T-cell (primary cell): ENCODE measurements around the gene PRKX. TPM values are rescaled to one million over a fixed set of nuclear protein-coding genes. Genes with fewer than 3 reads are reported as not detected.

Experiments used
- ATAC-seq, 4 experiments: fragments of 200-7000 bp in 3 of 4; fragments of 150-1000 bp in 1 of 4; cut with Tn5 transposase; replicated peaks in 1 of 4; 1 replicate in 3 of 4; 2 replicates in 1 of 4; pipeline ENCODE4 v1.10.0; 2021; ENCODE audit warnings: moderate library complexity in 3 of 4, mild to moderate bottlenecking in 2 of 4, moderate number of reproducible peaks in 1 of 4
- CTCF ChIA-PET, 2 donors: fragments of 300-600 bp; sonication (Branson Sonifier 250); formaldehyde crosslinking; loops; one replicate each; lab custom pipeline; 2022; ENCODE audit warnings: antibody characterized with exemption in 2 of 2; lab: Charles Lee
- POLR2A ChIA-PET, 2 donors: fragments of 300-600 bp; sonication (Branson Sonifier 250); formaldehyde crosslinking; loops; one replicate each; lab custom pipeline; 2022; ENCODE audit warnings: antibody characterized with exemption in 2 of 2; lab: Charles Lee
- DNase-seq, 35 experiments: peaks; one replicate each; pipeline versions ENCODE4 v3.0.0 to v3.0.0-alpha.2; 2013 to 2023
- H3K27ac ChIP-seq: one replicate; pipeline ENCODE4 v1.5.1; 2013; ENCODE audit warnings: low read length
- H3K27me3 ChIP-seq, 2 experiments: replicated peaks in 1 of 2; 1 replicate in 1 of 2; 2 replicates in 1 of 2; pipeline versions ENCODE4 v1.6.1 to v1.7.0; 2013; ENCODE audit warnings: low read length in 1 of 2, mixed read lengths in 1 of 2; ENCODE audit not compliant: control insufficient read depth in 2 of 2, insufficient read depth in 2 of 2; ENCODE audit errors: extremely low read depth in 1 of 2
- H3K36me3 ChIP-seq, 2 donors: 1 replicate in 1 of 2; 2 replicates in 1 of 2; pipeline versions ENCODE4 v1.6.1 to v1.7.0; 2013; ENCODE audit warnings: low read length in 1 of 2; ENCODE audit not compliant: control insufficient read depth in 2 of 2, insufficient read depth in 1 of 2; ENCODE audit errors: extremely low read depth in 1 of 2
- H3K4me1 ChIP-seq, 2 experiments: 1 replicate in 1 of 2; 2 replicates in 1 of 2; pipeline versions ENCODE4 v1.6.1 to v1.7.0; 2013; ENCODE audit warnings: low read length in 2 of 2, mixed read lengths in 1 of 2; ENCODE audit not compliant: insufficient read depth in 2 of 2, control insufficient read depth in 1 of 2; ENCODE audit errors: extremely low read depth in 1 of 2
- H3K4me3 ChIP-seq, 2 donors: 1 replicate in 1 of 2; 2 replicates in 1 of 2; pipeline versions ENCODE4 v1.5.1 to v1.7.0; 2013; ENCODE audit warnings: mild to moderate bottlenecking in 2 of 2, low read length in 1 of 2, moderate library complexity in 1 of 2; ENCODE audit not compliant: control insufficient read depth in 1 of 2; ENCODE audit errors: extremely low read depth in 1 of 2
- H3K9me3 ChIP-seq: 2 replicates; pipeline ENCODE4 v1.7.0; 2013
- H3K27ac Mint-ChIP-seq, 2 donors: one replicate each; pipeline ENCODE4 v1.8.0; 2020 to 2021; ENCODE audit warnings: mild to moderate bottlenecking in 2 of 2, mixed read lengths in 2 of 2
- H3K27me3 Mint-ChIP-seq, 2 donors: one replicate each; pipeline ENCODE4 v1.8.0; 2021 to 2022; ENCODE audit warnings: mixed read lengths in 2 of 2
- H3K36me3 Mint-ChIP-seq: one replicate; pipeline ENCODE4 v1.8.0; 2021; ENCODE audit warnings: mixed read lengths
- H3K4me1 Mint-ChIP-seq, 3 donors: one replicate each; pipeline ENCODE4 v1.8.0; 2020 to 2022; ENCODE audit warnings: mixed read lengths in 3 of 3, mild to moderate bottlenecking in 1 of 3
- H3K4me3 Mint-ChIP-seq, 3 donors: one replicate each; pipeline ENCODE4 v1.8.0; 2020 to 2022; ENCODE audit warnings: mild to moderate bottlenecking in 3 of 3, mixed read lengths in 3 of 3, moderate library complexity in 3 of 3
- H3K9me3 Mint-ChIP-seq, 3 donors: one replicate each; pipeline ENCODE4 v1.8.0; 2020 to 2022; ENCODE audit warnings: mixed read lengths in 3 of 3
- WGBS: methylation state at CpG from one replicate; pipeline ENCODE4 v1.1.5; 2013; ENCODE audit warnings: missing lambda C conversion rate; ENCODE audit not compliant: insufficient coverage; 5-methylcytosine and 5-hydroxymethylcytosine counted together
- total RNA-seq, 35 experiments: library from RNA in 6 of 35; stranded (reverse) in 6 of 35; fragments of 120-200 nt in 1 of 35; gene quantifications; one replicate each; pipeline versions ENCODE4 v1.2.1 to v1.2.4 and lab custom pipeline; 2013 to 2026

PRKX gene
- total RNA-seq, 5 donors from 2014 or later (not counting 1 experiment from before 2014, with no cell fraction given), result 55.9 to 83.2 (median 63.2) TPM

GRCh38 chrX:3592184-3592583 is 121.3 kb downstream of the PRKX start:
- Mint-ChIP-seq H3K4me3 (no peak overlapping the region), H3K27me3 (no peaks in the 10 kb centered on the region), H3K27ac (no peak overlapping the region), H3K9me3 (peaks cover 0 to 2% (median 0%) of the 10 kb centered on the region in 3 donors), H3K4me1 (peaks cover 5 to 7% (median 6%) of the 10 kb centered on the region in 3 donors), H3K36me3 (peaks cover 19% of the 10 kb centered on the region)
- no CpG with 5 or more reads among the region's 12 CpGs for WGBS
- no peaks in the 10 kb centered on the region for H3K36me3 ChIP-seq
- H3K27me3 ChIP-seq, result no peaks in the 10 kb centered on the region
- ChIA-PET POLR2A (no interaction called here), CTCF (no interaction called here)
- H3K4me3 ChIP-seq, result no peak overlapping the region
- H3K27ac ChIP-seq, result no peak overlapping the region
- ATAC-seq (no peak), DNase-seq (no peak)
- no peaks in the 10 kb centered on the region for H3K4me1 ChIP-seq
- H3K9me3 ChIP-seq, result no peaks in the 10 kb centered on the region

- no peak overlapping the region for H3K4me3 ChIP-seq
- Mint-ChIP-seq H3K9me3 (peaks cover 0 to 2% (median 0%) of the 10 kb centered on the region in 3 donors), H3K4me1 (peaks cover 12 to 13% (median 12%) of the 10 kb centered on the region in 3 donors), H3K4me3 (no peak overlapping the region), H3K27me3 (no peaks in the 10 kb centered on the region), H3K36me3 (peaks cover 6% of the 10 kb centered on the region), H3K27ac (no peak overlapping the region)
- WGBS, result 61% methylated on average over 3 of the region's 8 CpGs
- DNase-seq (no peak), ATAC-seq (no peak)
- POLR2A ChIA-PET, result interaction anchor here in 1 of 2 donors (0.6 kb wide), 1 partner anchor 159 kb away, joined by 3 read pairs; no protein-coding TSS in a partner anchor
- H3K4me1 ChIP-seq, result no peaks in the 10 kb centered on the region
- H3K9me3 ChIP-seq, result no peaks in the 10 kb centered on the region
- H3K36me3 ChIP-seq, result no peaks in the 10 kb centered on the region
- H3K27me3 ChIP-seq, result no peaks in the 10 kb centered on the region
- H3K27ac ChIP-seq, result no peak overlapping the region
- CTCF ChIA-PET, result no interaction called here
Observed at GRCh38 chrX:3589474-3589873, 124.0 kb downstream of the PRKX start.

GRCh38 chrX:3585719-3586118 is 127.7 kb downstream of the PRKX start:
- H3K27ac ChIP-seq, result no peak overlapping the region
- ATAC-seq (no peak), DNase-seq (no peak)
- H3K27me3 ChIP-seq, result no peaks in the 10 kb centered on the region
- ChIA-PET CTCF (no interaction called here), POLR2A (no interaction called here)
- no CpG with 5 or more reads among the region's 3 CpGs for WGBS
- no peaks in the 10 kb centered on the region for H3K36me3 ChIP-seq
- no peak overlapping the region for H3K4me3 ChIP-seq
- Mint-ChIP-seq H3K36me3 (no peaks in the 10 kb centered on the region), H3K4me3 (no peak overlapping the region), H3K27ac (no peak overlapping the region), H3K27me3 (peaks cover 0 to 16% of the 10 kb centered on the region in 2 donors), H3K4me1 (peaks cover 24 to 25% (median 25%) of the 10 kb centered on the region in 3 donors), H3K9me3 (no peaks in the 10 kb centered on the region)
- H3K9me3 ChIP-seq, result no peaks in the 10 kb centered on the region
- H3K4me1 ChIP-seq, result peaks cover 0 to 3% of the 10 kb centered on the region in 2 experiments

- H3K27ac ChIP-seq, result no peak overlapping the region
- no peaks in the 10 kb centered on the region for H3K27me3 ChIP-seq
- DNase-seq (peak in 1 of 35 experiments; percentile 2), ATAC-seq (peak in 1 of 4 experiments; percentile 53)
- no peaks in the 10 kb centered on the region for H3K36me3 ChIP-seq
- Mint-ChIP-seq H3K36me3 (no peaks in the 10 kb centered on the region), H3K27me3 (peaks cover 0 to 16% of the 10 kb centered on the region in 2 donors), H3K27ac (no peak overlapping the region), H3K4me3 (peak overlapping the region in 1 of 3 donors; percentile 2), H3K9me3 (no peaks in the 10 kb centered on the region), H3K4me1 (peaks cover 24 to 25% (median 25%) of the 10 kb centered on the region in 3 donors)
- no peaks in the 10 kb centered on the region for H3K9me3 ChIP-seq
- H3K4me3 ChIP-seq, result no peak overlapping the region
- POLR2A ChIA-PET, result no interaction called here
- CTCF ChIA-PET, result no interaction called here
- H3K4me1 ChIP-seq, result peaks cover 0 to 3% of the 10 kb centered on the region in 2 experiments
- 0% methylated on average over 4 of the region's 10 CpGs for WGBS
Observed at GRCh38 chrX:3584415-3584996, 128.9 kb downstream of the PRKX start.

- Mint-ChIP-seq H3K27me3 (peaks cover 0 to 16% of the 10 kb centered on the region in 2 donors), H3K9me3 (no peaks in the 10 kb centered on the region), H3K36me3 (no peaks in the 10 kb centered on the region), H3K27ac (no peak overlapping the region), H3K4me1 (peaks cover 19 to 20% (median 20%) of the 10 kb centered on the region in 3 donors), H3K4me3 (no peak overlapping the region)
- no peak for ATAC-seq
- Histone ChIP-seq H3K4me3 (no peak overlapping the region), H3K36me3 (no peaks in the 10 kb centered on the region), H3K27ac (no peak overlapping the region), H3K27me3 (no peaks in the 10 kb centered on the region), H3K9me3 (no peaks in the 10 kb centered on the region), H3K4me1 (peaks cover 0 to 3% of the 10 kb centered on the region in 2 experiments)
- no peak for DNase-seq
- ChIA-PET CTCF (no interaction called here), POLR2A (no interaction called here)
Observed at GRCh38 chrX:3582451-3582850, 131.0 kb downstream of the PRKX start.

GRCh38 chrX:3581609-3582108 is 131.8 kb downstream of the PRKX start:
- ChIA-PET POLR2A (no interaction called here), CTCF (interaction anchor here in 1 of 2 donors (0.6 kb wide), 1 partner anchor 10 kb away, joined by 4 read pairs; no protein-coding TSS in a partner anchor)
- ATAC-seq (no peak), DNase-seq (no peak)
- no peaks in the 10 kb centered on the region for H3K36me3 ChIP-seq
- no peak overlapping the region for H3K27ac Mint-ChIP-seq
- no peaks in the 10 kb centered on the region for H3K27me3 ChIP-seq
- peaks cover 18 to 19% (median 19%) of the 10 kb centered on the region in 3 donors for H3K4me1 Mint-ChIP-seq
- H3K36me3 Mint-ChIP-seq, result no peaks in the 10 kb centered on the region
- no peak overlapping the region for H3K4me3 Mint-ChIP-seq
- H3K27ac ChIP-seq, result no peak overlapping the region
- H3K9me3 ChIP-seq, result no peaks in the 10 kb centered on the region
- peaks cover 0 to 3% of the 10 kb centered on the region in 2 experiments for H3K4me1 ChIP-seq
- peaks cover 0 to 16% of the 10 kb centered on the region in 2 donors for H3K27me3 Mint-ChIP-seq
- WGBS, result no CpG with 5 or more reads among the region's 2 CpGs
- no peaks in the 10 kb centered on the region for H3K9me3 Mint-ChIP-seq
- no peak overlapping the region for H3K4me3 ChIP-seq
